ENCODE results near the gene FAM13A. TPM values are rescaled to one million over a fixed set of nuclear protein-coding genes. Genes with fewer than 3 reads are reported as not detected.
"Not testable (repeated sequence)": the region's sequence is repeated elsewhere in the genome, so short reads cannot be mapped to it uniquely, and the experiment has no call there.

FAM13A gene
- total and polyA plus RNA-seq, 12 donors = 10.1 to 61.6 (median 29.1) TPM

- no peak for TF ChIP-seq POLR2A (IDR thresholded peaks at IDR 0.05)
- no peak for TF ChIP-seq CTCF (IDR thresholded peaks at IDR 0.05)
- WGBS, 4 donors = 60 to 75% (median 74%) methylated on average over 3 of the region's 3 CpGs
- Histone ChIP-seq H3K36me3 (replicated peaks in 1 of 2) (no peaks in the 10 kb centered on the region), H3K4me1 (replicated peaks in 1 of 2) (no peaks in the 10 kb centered on the region), H3K9me3 (replicated peaks in 1 of 3) (no peaks in the 10 kb centered on the region), H3K27me3 (no peaks in the 10 kb centered on the region), H3K4me3 (no peak overlapping the region), H3K27ac (no peak overlapping the region)
- no peak for DNase-seq
- intact Hi-C loops (cut with DNase I) = no loop called here
Observed at GRCh38 chr4:88908521-88908920, 148.5 kb downstream of the FAM13A start.

GRCh38 chr4:88908003-88908402 lies 149.0 kb downstream of the FAM13A start:
- intact Hi-C loops (cut with DNase I) = no loop called here
- Histone ChIP-seq H3K9me3 (replicated peaks in 1 of 3) (no peaks in the 10 kb centered on the region), H3K4me1 (replicated peaks in 1 of 2) (no peaks in the 10 kb centered on the region), H3K4me3 (no peak overlapping the region), H3K36me3 (replicated peaks in 1 of 2) (no peaks in the 10 kb centered on the region), H3K27ac (no peak overlapping the region), H3K27me3 (no peaks in the 10 kb centered on the region)
- peak in 1 of 7 donors; percentile 10 for DNase-seq
- TF ChIP-seq POLR2A (IDR thresholded peaks at IDR 0.05) (no peak), CTCF (IDR thresholded peaks at IDR 0.05) (no peak)
- WGBS, 4 donors = 88 to 97% (median 92%) methylated on average over 1 of the region's 1 CpG

GRCh38 chr4:88907478-88907877 lies 149.5 kb downstream of the FAM13A start:
- intact Hi-C loops (cut with DNase I) = no loop called here
- 82 to 95% (median 90%) methylated on average over 5 of the region's 5 CpGs for WGBS, 4 donors
- Histone ChIP-seq H3K27me3 (no peaks in the 10 kb centered on the region), H3K36me3 (replicated peaks in 1 of 2) (no peaks in the 10 kb centered on the region), H3K4me1 (replicated peaks in 1 of 2) (no peaks in the 10 kb centered on the region), H3K27ac (no peak overlapping the region), H3K9me3 (replicated peaks in 1 of 3) (no peaks in the 10 kb centered on the region), H3K4me3 (no peak overlapping the region)
- TF ChIP-seq POLR2A (IDR thresholded peaks at IDR 0.05) (no peak), CTCF (IDR thresholded peaks at IDR 0.05) (no peak)
- no peak for DNase-seq

- DNase-seq; H3K27ac ChIP-seq; intact Hi-C loops (cut with DNase I); H3K4me1 ChIP-seq (replicated peaks in 1 of 2); H3K36me3 ChIP-seq (replicated peaks in 1 of 2); H3K9me3 ChIP-seq (replicated peaks in 1 of 3); H3K27me3 ChIP-seq; H3K4me3 ChIP-seq: not testable (repeated sequence)
- WGBS, 4 donors = 89 to 98% (median 95%) methylated on average over 3 of the region's 3 CpGs
Observed at GRCh38 chr4:88904240-88904639, 152.7 kb downstream of the FAM13A start.

- intact Hi-C loops (cut with DNase I) = no loop called here
- no peaks in the 10 kb centered on the region for H3K27me3 ChIP-seq
- DNase-seq = no peak
- H3K9me3 ChIP-seq (replicated peaks in 1 of 3) = no peaks in the 10 kb centered on the region
- 91 to 97% (median 94%) methylated on average over 2 of the region's 2 CpGs for WGBS, 4 donors
- no peak overlapping the region for H3K27ac ChIP-seq
- no peak overlapping the region for H3K4me3 ChIP-seq
- TF ChIP-seq CTCF (IDR thresholded peaks at IDR 0.05) (no peak), POLR2A (IDR thresholded peaks at IDR 0.05) (no peak)
- no peaks in the 10 kb centered on the region for H3K4me1 ChIP-seq (replicated peaks in 1 of 2)
- no peaks in the 10 kb centered on the region for H3K36me3 ChIP-seq (replicated peaks in 1 of 2)
Observed at GRCh38 chr4:88900432-88900831, 156.6 kb downstream of the FAM13A start.
